ENCODE measurements around the gene PROM2.

Gene PROM2

GRCh38 chr2:95289253-95289652, 15.0 kb downstream of the PROM2 start:
- DNase-seq: no peak

- DNase-seq: no peak
Measured at GRCh38 chr2:95291222-95291621, 17.0 kb downstream of the PROM2 start.

GRCh38 chr2:95292623-95293260, 18.5 kb downstream of the PROM2 start:
- DNase-seq: no peak

GRCh38 chr2:95294579-95295250, 20.5 kb downstream of the PROM2 start:
- DNase-seq: no peak

- DNase-seq: no peak
Measured at GRCh38 chr2:95295376-95295775, 21.1 kb downstream of the PROM2 start.

GRCh38 chr2:95296011-95296410, 21.8 kb downstream of the PROM2 start:
- DNase-seq: no peak

GRCh38 chr2:95296880-95297487, 22.7 kb downstream of the PROM2 start, which contains the start of gene KCNIP3:
KCNIP3 (plus strand) TSS chr2:95297347; CDS start chr2:95297439, 92 bp downstream.
- DNase-seq: no peak

- no peak for DNase-seq
Measured at GRCh38 chr2:95297639-95298395, 23.6 kb downstream of the PROM2 start.

GRCh38 chr2:95298486-95299111, 24.4 kb downstream of the PROM2 start:
- DNase-seq: no peak

GRCh38 chr2:95299961-95300360, 25.7 kb downstream of the PROM2 start:
- no peak for DNase-seq

- DNase-seq: no peak
Measured at GRCh38 chr2:95300450-95300849, 26.2 kb downstream of the PROM2 start.

GRCh38 chr2:95301186-95301585, 26.9 kb downstream of the PROM2 start:
- no peak for DNase-seq

- no peak for DNase-seq
Measured at GRCh38 chr2:95301876-95302641, 27.8 kb downstream of the PROM2 start.

- no peak for DNase-seq
Measured at GRCh38 chr2:95303191-95303919, 29.1 kb downstream of the PROM2 start.

- no peak for DNase-seq
Measured at GRCh38 chr2:95305380-95306061, 31.3 kb downstream of the PROM2 start.

GRCh38 chr2:95306336-95306895, 32.2 kb downstream of the PROM2 start:
- DNase-seq: no peak

- no peak for DNase-seq
Measured at GRCh38 chr2:95307036-95307435, 32.8 kb downstream of the PROM2 start.

- no peak for DNase-seq
Measured at GRCh38 chr2:95307878-95308277, 33.6 kb downstream of the PROM2 start.

- no peak for DNase-seq
Measured at GRCh38 chr2:95308426-95308990, 34.3 kb downstream of the PROM2 start.

GRCh38 chr2:95309599-95309998, 35.4 kb downstream of the PROM2 start:
- DNase-seq: no peak
